OCI-LY3 (cell line): ENCODE measurements around the gene MAP3K2.

Source experiments
- H2AFZ ChIP-seq: fragments of 200-600, 300-600 bp; shearing (Covaris generic); 2 replicates; pipeline ENCODE4 v1.6.0; 2014; ENCODE audit warnings: antibody characterized with exemption, low read depth, low read length
- H3K27ac ChIP-seq: fragments of 200-600, 300-600 bp; sonication (generic); 2 replicates; pipeline ENCODE4 v1.5.1; 2014; ENCODE audit warnings: mild to moderate bottlenecking, low read length, moderate library complexity, mixed read lengths
- H3K27me3 ChIP-seq: fragments of 200-600, 300-600 bp; sonication (generic); 2 replicates; pipeline ENCODE4 v1.6.1; 2014; ENCODE audit warnings: low read depth, low read length, mixed read lengths
- H3K36me3 ChIP-seq: fragments of 200-600, 300-600 bp; sonication (generic); replicated peaks from 2 replicates; pipeline ENCODE3; 2014; ENCODE audit warnings: low read depth, low read length, mixed read lengths
- H3K4me1 ChIP-seq: fragments of 300-600, 200-600 bp; sonication (generic); 2 replicates; pipeline ENCODE4 v1.6.1; 2014; ENCODE audit warnings: low read length, mixed read lengths
- H3K4me2 ChIP-seq: fragments of 200-600, 300-600 bp; sonication (generic); 2 replicates; pipeline ENCODE4 v1.6.1; 2014; ENCODE audit warnings: low read length, mixed read lengths
- H3K4me3 ChIP-seq: fragments of 300-600, 200-600 bp; sonication (generic); 2 replicates; pipeline ENCODE4 v1.5.1; 2014; ENCODE audit warnings: antibody characterized with exemption, mild to moderate bottlenecking, low read length, moderate library complexity
- H3K79me2 ChIP-seq: fragments of 300-600, 200-600 bp; shearing (Covaris generic); 2 replicates; pipeline ENCODE4 v1.6.1; 2014; ENCODE audit warnings: mild to moderate bottlenecking, low read length, mixed read lengths
- H3K9ac ChIP-seq: fragments of 300-600, 200-600 bp; shearing (Covaris generic); 2 replicates; pipeline ENCODE4 v1.6.0; 2014; ENCODE audit warnings: mild to moderate bottlenecking, low read length, moderate library complexity
- H3K9me3 ChIP-seq: fragments of 200-600, 300-600 bp; shearing (Covaris generic); 2 replicates; pipeline ENCODE4 v1.6.1; 2014; ENCODE audit warnings: low read length, mixed read lengths; ENCODE audit not compliant: insufficient read depth
- H4K20me1 ChIP-seq: fragments of 200-600, 300-600 bp; sonication (generic); 2 replicates; pipeline ENCODE4 v1.6.1; 2016; ENCODE audit warnings: low read length, mixed read lengths; ENCODE audit not compliant: insufficient read depth
- CTCF ChIP-seq: fragments of 200-600, 300-600 bp; sonication (generic); IDR thresholded peaks from 2 replicates; pipeline ENCODE4 v1.5.1; 2014; ENCODE audit warnings: antibody characterized with exemption, low read length, low read depth
- EZH2phosphoT487 ChIP-seq: fragments of 200-600 bp; shearing (Covaris generic); IDR thresholded peaks from 2 replicates; pipeline ENCODE4 v1.6.1; 2018; ENCODE audit warnings: antibody characterized with exemption, mixed run types, low read depth

Gene MAP3K2

GRCh38 chr2:127373362-127374083, 14.3 kb downstream of the MAP3K2 start:
- H4K20me1 ChIP-seq = peaks cover 38% of the 10 kb centered on the region
- no peaks in the 10 kb centered on the region for H3K4me1 ChIP-seq
- no peak overlapping the region for H2AFZ ChIP-seq
- no peak overlapping the region for H3K4me2 ChIP-seq
- H3K27ac ChIP-seq = no peak overlapping the region
- H3K9me3 ChIP-seq = peaks cover 16% of the 10 kb centered on the region; the same call in 1 of the 2 replicates
- TF ChIP-seq CTCF (no peak), EZH2phosphoT487 (no peak)
- no peaks in the 10 kb centered on the region for H3K27me3 ChIP-seq
- peaks cover 14% of the 10 kb centered on the region for H3K36me3 ChIP-seq
- H3K9ac ChIP-seq = no peak overlapping the region
- H3K79me2 ChIP-seq = peaks cover 84% of the 10 kb centered on the region
- H3K4me3 ChIP-seq = no peak overlapping the region

GRCh38 chr2:127371037-127371436, 16.7 kb downstream of the MAP3K2 start:
- Histone ChIP-seq H3K9ac (no peak overlapping the region), H3K9me3 (peaks cover 10% of the 10 kb centered on the region; the same call in 1 of the 2 replicates), H3K27me3 (no peaks in the 10 kb centered on the region), H2AFZ (no peak overlapping the region), H3K36me3 (peaks cover 4% of the 10 kb centered on the region), H3K4me2 (no peak overlapping the region), H3K27ac (no peak overlapping the region), H3K4me3 (no peak overlapping the region), H4K20me1 (peaks cover 52% of the 10 kb centered on the region), H3K79me2 (peaks cover 85% of the 10 kb centered on the region), H3K4me1 (no peaks in the 10 kb centered on the region)
- TF ChIP-seq CTCF = no peak
- TF ChIP-seq EZH2phosphoT487 = no peak

- Histone ChIP-seq H3K4me1 (no peaks in the 10 kb centered on the region), H3K27me3 (no peaks in the 10 kb centered on the region), H3K9me3 (peaks cover 6% of the 10 kb centered on the region; the same call in 1 of the 2 replicates), H4K20me1 (peaks cover 62% of the 10 kb centered on the region), H3K9ac (no peak overlapping the region), H3K79me2 (peaks cover 86% of the 10 kb centered on the region), H3K36me3 (peaks cover 4% of the 10 kb centered on the region), H2AFZ (no peak overlapping the region), H3K4me3 (no peak overlapping the region), H3K27ac (no peak overlapping the region), H3K4me2 (no peak overlapping the region)
- TF ChIP-seq EZH2phosphoT487 (no peak), CTCF (no peak)
Measured at GRCh38 chr2:127370010-127370409, 17.8 kb downstream of the MAP3K2 start.

GRCh38 chr2:127365211-127365643, 22.5 kb downstream of the MAP3K2 start:
- H4K20me1 ChIP-seq = peaks cover 72% of the 10 kb centered on the region
- H3K4me2 ChIP-seq = no peak overlapping the region

More at GRCh38 chr2:127365211-127365643, 22.5 kb downstream of the MAP3K2 start:
- H3K4me3 ChIP-seq = no peak overlapping the region
- H3K27me3 ChIP-seq = no peaks in the 10 kb centered on the region
- H3K4me1 ChIP-seq = peaks cover 5% of the 10 kb centered on the region
- H2AFZ ChIP-seq = no peak overlapping the region
- H3K9me3 ChIP-seq = peaks cover 6% of the 10 kb centered on the region; the same call in 1 of the 2 replicates
- H3K79me2 ChIP-seq = peaks cover 81% of the 10 kb centered on the region
- TF ChIP-seq EZH2phosphoT487 (no peak), CTCF (no peak)
- H3K27ac ChIP-seq = no peak overlapping the region
- no peak overlapping the region for H3K9ac ChIP-seq
- H3K36me3 ChIP-seq = peaks cover 3% of the 10 kb centered on the region
